ENCODE results near the gene CDRT4.

GRCh38 chr17:15453246-15453645 is 14.2 kb downstream of the CDRT4 start:
- no peak for TF ChIP-seq CTCF (IDR thresholded peaks at IDR 0.05)
- no peak for TF ChIP-seq POLR2A (IDR thresholded peaks at IDR 0.05)
